ENCODE measurements around the gene SGPL1. TPM values are rescaled to one million over a fixed set of nuclear protein-coding genes. Genes with fewer than 3 reads are reported as not detected.

Gene SGPL1
- total RNA-seq, 1 experiment from 2014 or later = 69.4 TPM

DNA sequence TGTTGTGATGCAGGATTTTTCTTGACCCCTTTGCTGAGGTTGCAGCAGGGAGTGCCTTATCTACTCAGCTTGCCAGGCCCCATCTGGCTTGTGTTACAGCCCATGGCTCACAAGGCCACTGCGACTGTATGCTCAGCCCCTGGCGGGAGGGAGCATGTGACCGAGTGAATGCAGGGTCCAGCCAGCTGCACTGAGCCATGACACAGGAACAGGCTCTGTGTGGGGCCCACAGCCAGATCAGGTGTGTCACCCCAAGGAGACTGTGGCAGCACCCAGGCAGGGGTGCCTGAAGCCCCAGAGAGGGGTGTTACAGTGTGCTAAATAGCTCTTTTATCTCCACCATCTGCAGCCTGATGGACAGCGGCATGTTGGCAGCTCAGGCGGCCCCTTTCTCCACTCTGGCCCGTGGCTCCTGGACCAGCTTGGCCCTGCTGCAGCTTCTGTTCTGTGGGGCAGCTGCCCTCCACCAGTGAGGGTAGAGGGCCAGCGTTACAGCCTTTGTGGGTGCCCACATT, 75.2 kb downstream of the SGPL1 start:
- CTCF ChIA-PET = interaction anchor here (1.4 kb wide), 1 partner anchor 12 kb away, joined by 11 read pairs; no protein-coding TSS in a partner anchor
- H3K27ac ChIP-seq (ENCODE audit: low read depth, low read length) = no peak overlapping the region
- BruUV-seq (replicated peaks) = no TSS peak
- H3K4me2 ChIP-seq (ENCODE audit: low read length) = no peak overlapping the region
- RAD21 ChIA-PET (ENCODE audit: low non-redundant PET in 1 of 2, low total read pairs in 2 of 2, uncharacterized antibody in 2 of 2, unreplicated experiment in 2 of 2) = no interaction called here
- no peaks in the 10 kb centered on the region for H3K27me3 ChIP-seq (ENCODE audit: insufficient read depth, low read length)
- H3K9ac ChIP-seq (ENCODE audit: low read length) = no peak overlapping the region
- no peak overlapping the region for H2AFZ ChIP-seq (ENCODE audit: low read depth, low read length, poor library complexity, severe bottlenecking)
- peaks cover 0 to 12% of the 10 kb centered on the region in 2 experiments; a peak in 1 of 4 replicates for H3K36me3 ChIP-seq (ENCODE audit: control insufficient read depth in 1 of 2, insufficient read depth in 2 of 2, low read length in 2 of 2)
- peaks cover 36% of the 10 kb centered on the region for H3K79me2 ChIP-seq (ENCODE audit: insufficient read depth, low read length)
- H3K9me3 ChIP-seq (ENCODE audit: control insufficient read depth in 1 of 2, insufficient read depth in 1 of 2, low read depth in 1 of 2, low read length in 2 of 2) = no peaks in the 10 kb centered on the region
- no peaks in the 10 kb centered on the region for H3K9me2 ChIP-seq (ENCODE audit: insufficient read depth)
- no peak for DNase-seq (ENCODE audit: low read depth, low spot score)
- H3K4me1 ChIP-seq (ENCODE audit: control insufficient read depth in 1 of 2, insufficient read depth in 2 of 2, low read length in 2 of 2) = peaks cover 16 to 40% of the 10 kb centered on the region in 2 experiments
- ATAC-seq = no peak
- H4K20me1 ChIP-seq (ENCODE audit: insufficient read depth) = no peaks in the 10 kb centered on the region
- TF ChIP-seq SIN3A (IDR thresholded peaks at IDR 0.05; ENCODE audit: low read depth) (no peak), FOSL1 (IDR thresholded peaks at IDR 0.05; ENCODE audit: low read depth) (no peak), ZFX (IDR thresholded peaks at IDR 0.05) (no peak), YY1 (IDR thresholded peaks at IDR 0.05; ENCODE audit: extremely low read depth, insufficient replicate concordance, low read depth, low read length) (no peak), CTCF (IDR thresholded peaks at IDR 0.05 in 2 of 3, conservative IDR thresholded peaks at IDR 0.05 in 1 of 3; ENCODE audit: borderline replicate concordance in 1 of 3, insufficient read depth in 1 of 3, low read depth in 2 of 3, low read length in 2 of 3) (no peak), CEBPB (IDR thresholded peaks at IDR 0.05; ENCODE audit: low read depth) (no peak), JUND (IDR thresholded peaks at IDR 0.05) (no peak), SP1 (IDR thresholded peaks at IDR 0.05; ENCODE audit: low read depth) (no peak), MAX (IDR thresholded peaks at IDR 0.05) (no peak), EGR1 (IDR thresholded peaks at IDR 0.05; ENCODE audit: low read depth) (no peak), ELF1 (IDR thresholded peaks at IDR 0.05; ENCODE audit: borderline replicate concordance, low read depth) (no peak), SRF (IDR thresholded peaks at IDR 0.05; ENCODE audit: low read depth) (no peak), RAD21 (IDR thresholded peaks at IDR 0.05; ENCODE audit: low read depth) (no peak), EZH2 (IDR thresholded peaks at IDR 0.05) (no peak), TCF7L2 (IDR thresholded peaks at IDR 0.05; ENCODE audit: borderline replicate concordance, extremely low read depth, insufficient read depth, insufficient read length) (no peak), ZNF274 (IDR thresholded peaks at IDR 0.05; ENCODE audit: low read depth, low read length) (no peak), EZH2phosphoT487 (IDR thresholded peaks at IDR 0.05; ENCODE audit: borderline replicate concordance) (no peak), POLR2A (IDR thresholded peaks at IDR 0.05; ENCODE audit: borderline replicate concordance, extremely low read depth, insufficient read depth, insufficient read length) (no peak)
- TF ChIP-seq, protein P1, sequence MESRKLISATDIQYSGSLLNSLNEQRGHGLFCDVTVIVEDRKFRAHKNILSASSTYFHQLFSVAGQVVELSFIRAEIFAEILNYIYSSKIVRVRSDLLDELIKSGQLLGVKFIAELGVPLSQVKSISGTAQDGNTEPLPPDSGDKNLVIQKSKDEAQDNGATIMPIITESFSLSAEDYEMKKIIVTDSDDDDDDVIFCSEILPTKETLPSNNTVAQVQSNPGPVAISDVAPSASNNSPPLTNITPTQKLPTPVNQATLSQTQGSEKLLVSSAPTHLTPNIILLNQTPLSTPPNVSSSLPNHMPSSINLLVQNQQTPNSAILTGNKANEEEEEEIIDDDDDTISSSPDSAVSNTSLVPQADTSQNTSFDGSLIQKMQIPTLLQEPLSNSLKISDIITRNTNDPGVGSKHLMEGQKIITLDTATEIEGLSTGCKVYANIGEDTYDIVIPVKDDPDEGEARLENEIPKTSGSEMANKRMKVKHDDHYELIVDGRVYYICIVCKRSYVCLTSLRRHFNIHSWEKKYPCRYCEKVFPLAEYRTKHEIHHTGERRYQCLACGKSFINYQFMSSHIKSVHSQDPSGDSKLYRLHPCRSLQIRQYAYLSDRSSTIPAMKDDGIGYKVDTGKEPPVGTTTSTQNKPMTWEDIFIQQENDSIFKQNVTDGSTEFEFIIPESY (IDR thresholded peaks at IDR 0.05; ENCODE audit: extremely low read depth, insufficient replicate concordance, low read length) = no peak
- TF ChIP-seq, protein P2, sequence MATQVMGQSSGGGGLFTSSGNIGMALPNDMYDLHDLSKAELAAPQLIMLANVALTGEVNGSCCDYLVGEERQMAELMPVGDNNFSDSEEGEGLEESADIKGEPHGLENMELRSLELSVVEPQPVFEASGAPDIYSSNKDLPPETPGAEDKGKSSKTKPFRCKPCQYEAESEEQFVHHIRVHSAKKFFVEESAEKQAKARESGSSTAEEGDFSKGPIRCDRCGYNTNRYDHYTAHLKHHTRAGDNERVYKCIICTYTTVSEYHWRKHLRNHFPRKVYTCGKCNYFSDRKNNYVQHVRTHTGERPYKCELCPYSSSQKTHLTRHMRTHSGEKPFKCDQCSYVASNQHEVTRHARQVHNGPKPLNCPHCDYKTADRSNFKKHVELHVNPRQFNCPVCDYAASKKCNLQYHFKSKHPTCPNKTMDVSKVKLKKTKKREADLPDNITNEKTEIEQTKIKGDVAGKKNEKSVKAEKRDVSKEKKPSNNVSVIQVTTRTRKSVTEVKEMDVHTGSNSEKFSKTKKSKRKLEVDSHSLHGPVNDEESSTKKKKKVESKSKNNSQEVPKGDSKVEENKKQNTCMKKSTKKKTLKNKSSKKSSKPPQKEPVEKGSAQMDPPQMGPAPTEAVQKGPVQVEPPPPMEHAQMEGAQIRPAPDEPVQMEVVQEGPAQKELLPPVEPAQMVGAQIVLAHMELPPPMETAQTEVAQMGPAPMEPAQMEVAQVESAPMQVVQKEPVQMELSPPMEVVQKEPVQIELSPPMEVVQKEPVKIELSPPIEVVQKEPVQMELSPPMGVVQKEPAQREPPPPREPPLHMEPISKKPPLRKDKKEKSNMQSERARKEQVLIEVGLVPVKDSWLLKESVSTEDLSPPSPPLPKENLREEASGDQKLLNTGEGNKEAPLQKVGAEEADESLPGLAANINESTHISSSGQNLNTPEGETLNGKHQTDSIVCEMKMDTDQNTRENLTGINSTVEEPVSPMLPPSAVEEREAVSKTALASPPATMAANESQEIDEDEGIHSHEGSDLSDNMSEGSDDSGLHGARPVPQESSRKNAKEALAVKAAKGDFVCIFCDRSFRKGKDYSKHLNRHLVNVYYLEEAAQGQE (IDR thresholded peaks at IDR 0.05; ENCODE audit: low read depth) = no peak
- intact Hi-C loops (cut with micrococcal nuclease) = no loop called here
- no peak overlapping the region for H3K4me3 ChIP-seq (replicated peaks in 1 of 2; ENCODE audit: low read depth in 1 of 2, low read length in 2 of 2)
- POLR2A ChIA-PET = no interaction called here

Data from HCT116 (cell line).